CD4-positive, alpha-beta T cell treated with Interferon gamma for 1 hour (primary cell): ENCODE results near the gene SHISAL2A.

Experiments
- DNase-seq: peaks from one replicate; pipeline ENCODE4 v3.0.0-alpha.2; 2020

Gene SHISAL2A

GRCh38 chr1:52662645-52663313 is 29.8 kb downstream of the SHISAL2A start:
- no peak for DNase-seq

- no peak for DNase-seq
These were observed 30.7 kb downstream of the SHISAL2A start for GRCh38 chr1:52663716-52664115.

- DNase-seq: no peak
These were observed 32.3 kb downstream of the SHISAL2A start for GRCh38 chr1:52665006-52665941.

GRCh38 chr1:52667290-52667689 is 34.3 kb downstream of the SHISAL2A start:
- no peak for DNase-seq

- no peak for DNase-seq
These were observed 35.0 kb downstream of the SHISAL2A start for GRCh38 chr1:52667984-52668383.

- no peak for DNase-seq
These were observed 35.7 kb downstream of the SHISAL2A start for GRCh38 chr1:52668711-52669110.

GRCh38 chr1:52669696-52670095 is 36.7 kb downstream of the SHISAL2A start:
- DNase-seq: no peak

- no peak for DNase-seq
These were observed 37.6 kb downstream of the SHISAL2A start for GRCh38 chr1:52670604-52671003.

- DNase-seq: no peak
These were observed 40.0 kb downstream of the SHISAL2A start for GRCh38 chr1:52672946-52673345.

GRCh38 chr1:52673513-52673912 is 40.5 kb downstream of the SHISAL2A start:
- no peak for DNase-seq

- DNase-seq: no peak
These were observed 41.8 kb downstream of the SHISAL2A start for GRCh38 chr1:52674497-52675384.

GRCh38 chr1:52676249-52676903 is 43.4 kb downstream of the SHISAL2A start:
- no peak for DNase-seq

- DNase-seq: no peak
These were observed 44.3 kb downstream of the SHISAL2A start for GRCh38 chr1:52677076-52677806.

GRCh38 chr1:52679048-52679447 is 46.1 kb downstream of the SHISAL2A start:
- DNase-seq: no peak

- DNase-seq: no peak
These were observed 46.5 kb downstream of the SHISAL2A start for GRCh38 chr1:52679498-52679897.

- no peak for DNase-seq
These were observed 47.4 kb downstream of the SHISAL2A start for GRCh38 chr1:52680353-52680752.

GRCh38 chr1:52681136-52681535 is 48.2 kb downstream of the SHISAL2A start:
- no peak for DNase-seq

- no peak for DNase-seq
These were observed 50.5 kb downstream of the SHISAL2A start for GRCh38 chr1:52683367-52683940.

GRCh38 chr1:52684545-52684944 is 51.6 kb downstream of the SHISAL2A start:
- no peak for DNase-seq

GRCh38 chr1:52686261-52686751 is 53.3 kb downstream of the SHISAL2A start:
- DNase-seq: peak; percentile 77

GRCh38 chr1:52686830-52687229 is 53.9 kb downstream of the SHISAL2A start:
- no peak for DNase-seq
